ENCODE results near the gene CASK. TPM values are rescaled to one million over a fixed set of nuclear protein-coding genes. Genes with fewer than 3 reads are reported as not detected.

Gene CASK
- total RNA-seq, 2 experiments from 2014 or later, result 43.9 to 45.4 TPM

Other genes starting within 250 kb of the CASK start
- gene GPR34, start 234.6 kb downstream of the CASK start, total RNA-seq, result 1 to 10 TPM; 1.1 to 1.3 TPM
- gene GPR82, start 199.4 kb downstream of the CASK start, total RNA-seq, result under 1 TPM; 0.37 to 0.53 TPM